Measurements from ENCODE around the gene OR13C4. TPM values are rescaled to one million over a fixed set of nuclear protein-coding genes. Genes with fewer than 3 reads are reported as not detected.

Gene OR13C4
- polyA plus RNA-seq, 1 donor from 2014 or later: not detected

DNA sequence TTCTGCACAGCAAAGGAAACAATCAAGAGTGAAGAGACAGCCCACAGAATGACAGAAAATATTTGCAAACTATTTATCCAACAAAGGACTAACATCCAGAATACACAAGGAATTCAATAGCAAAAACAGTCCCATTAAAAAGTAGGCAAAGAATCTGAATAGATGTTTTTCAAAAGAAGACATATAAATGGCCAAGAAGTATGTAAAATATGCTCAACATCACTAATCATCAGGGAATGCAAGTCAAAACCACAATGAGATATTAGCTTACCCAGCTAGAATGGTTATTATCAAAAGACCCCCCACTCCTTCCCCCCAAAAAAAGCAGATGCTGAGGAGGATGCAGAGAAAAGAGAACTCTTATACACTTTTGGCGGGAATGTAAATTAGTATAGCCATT lies 28.5 kb upstream of the OR13C4 start:
- Histone ChIP-seq H3K27ac (ENCODE audit: low read length) (no peak overlapping the region), H4K20me1 (ENCODE audit: insufficient read depth) (no peaks in the 10 kb centered on the region), H2AFZ (ENCODE audit: low read depth, low read length) (no peak overlapping the region), H3F3A (ENCODE audit: insufficient read depth, low read length, poor library complexity, severe bottlenecking) (no peaks in the 10 kb centered on the region), H3K9ac (ENCODE audit: low read length) (no peak overlapping the region), H3K9me3 (ENCODE audit: low read length) (no peaks in the 10 kb centered on the region), H3K4me3 (ENCODE audit: low read length) (no peak overlapping the region), H3K4me2 (ENCODE audit: low read length) (no peak overlapping the region), H3K27me3 (ENCODE audit: insufficient read depth, low read depth, low read length) (no peaks in the 10 kb centered on the region), H3K79me2 (replicated peaks; ENCODE audit: insufficient read depth, low read length) (no peaks in the 10 kb centered on the region), H3K9me2 (ENCODE audit: insufficient read depth, low read length) (no peaks in the 10 kb centered on the region), H3K36me3 (ENCODE audit: insufficient read depth, low read length) (no peaks in the 10 kb centered on the region)
- TF ChIP-seq RAD21 (conservative IDR thresholded peaks at IDR 0.05) (no peak), SMC3 (conservative IDR thresholded peaks at IDR 0.05; ENCODE audit: poor library complexity) (no peak), EP300 (conservative IDR thresholded peaks at IDR 0.05; ENCODE audit: poor library complexity, severe bottlenecking) (no peak), MXI1 (conservative IDR thresholded peaks at IDR 0.05; ENCODE audit: poor library complexity, severe bottlenecking) (no peak)

DNA sequence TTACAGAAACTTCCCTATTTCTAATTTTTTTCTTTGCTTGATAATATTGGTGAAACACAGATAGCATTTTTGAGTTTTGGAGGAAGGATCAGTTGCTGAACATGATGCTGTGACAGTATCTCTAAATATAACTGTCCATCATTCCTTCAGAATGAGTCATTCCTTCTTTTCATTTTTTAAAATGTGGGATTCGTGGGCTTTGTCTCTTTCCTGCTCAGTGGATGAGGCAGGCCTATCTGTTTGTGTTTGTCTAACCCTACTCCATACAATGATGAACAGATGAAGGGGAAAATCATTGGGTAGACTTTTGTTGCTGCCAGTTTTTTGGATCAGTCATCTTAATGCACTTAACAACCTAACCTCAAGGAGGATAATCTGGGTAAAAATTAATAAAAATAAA lies 26.3 kb upstream of the OR13C4 start:
- H3K4me3 ChIP-seq (ENCODE audit: low read length): no peak overlapping the region
- TF ChIP-seq EP300 (conservative IDR thresholded peaks at IDR 0.05; ENCODE audit: poor library complexity, severe bottlenecking) (no peak), TAF1 (IDR thresholded peaks at IDR 0.05; ENCODE audit: low read depth) (no peak), POLR2AphosphoS5 (IDR thresholded peaks at IDR 0.05) (no peak), EZH2 (IDR thresholded peaks at IDR 0.05; ENCODE audit: borderline replicate concordance, insufficient read depth, low read length, poor library complexity, severe bottlenecking) (no peak), CTCF (IDR thresholded peaks at IDR 0.05; ENCODE audit: poor library complexity, severe bottlenecking) (no peak), MXI1 (conservative IDR thresholded peaks at IDR 0.05; ENCODE audit: poor library complexity, severe bottlenecking) (no peak), SMC3 (conservative IDR thresholded peaks at IDR 0.05; ENCODE audit: poor library complexity) (no peak), RAD21 (conservative IDR thresholded peaks at IDR 0.05) (no peak)
- TF ChIP-seq, protein P1, sequence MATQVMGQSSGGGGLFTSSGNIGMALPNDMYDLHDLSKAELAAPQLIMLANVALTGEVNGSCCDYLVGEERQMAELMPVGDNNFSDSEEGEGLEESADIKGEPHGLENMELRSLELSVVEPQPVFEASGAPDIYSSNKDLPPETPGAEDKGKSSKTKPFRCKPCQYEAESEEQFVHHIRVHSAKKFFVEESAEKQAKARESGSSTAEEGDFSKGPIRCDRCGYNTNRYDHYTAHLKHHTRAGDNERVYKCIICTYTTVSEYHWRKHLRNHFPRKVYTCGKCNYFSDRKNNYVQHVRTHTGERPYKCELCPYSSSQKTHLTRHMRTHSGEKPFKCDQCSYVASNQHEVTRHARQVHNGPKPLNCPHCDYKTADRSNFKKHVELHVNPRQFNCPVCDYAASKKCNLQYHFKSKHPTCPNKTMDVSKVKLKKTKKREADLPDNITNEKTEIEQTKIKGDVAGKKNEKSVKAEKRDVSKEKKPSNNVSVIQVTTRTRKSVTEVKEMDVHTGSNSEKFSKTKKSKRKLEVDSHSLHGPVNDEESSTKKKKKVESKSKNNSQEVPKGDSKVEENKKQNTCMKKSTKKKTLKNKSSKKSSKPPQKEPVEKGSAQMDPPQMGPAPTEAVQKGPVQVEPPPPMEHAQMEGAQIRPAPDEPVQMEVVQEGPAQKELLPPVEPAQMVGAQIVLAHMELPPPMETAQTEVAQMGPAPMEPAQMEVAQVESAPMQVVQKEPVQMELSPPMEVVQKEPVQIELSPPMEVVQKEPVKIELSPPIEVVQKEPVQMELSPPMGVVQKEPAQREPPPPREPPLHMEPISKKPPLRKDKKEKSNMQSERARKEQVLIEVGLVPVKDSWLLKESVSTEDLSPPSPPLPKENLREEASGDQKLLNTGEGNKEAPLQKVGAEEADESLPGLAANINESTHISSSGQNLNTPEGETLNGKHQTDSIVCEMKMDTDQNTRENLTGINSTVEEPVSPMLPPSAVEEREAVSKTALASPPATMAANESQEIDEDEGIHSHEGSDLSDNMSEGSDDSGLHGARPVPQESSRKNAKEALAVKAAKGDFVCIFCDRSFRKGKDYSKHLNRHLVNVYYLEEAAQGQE (IDR thresholded peaks at IDR 0.05; ENCODE audit: borderline replicate concordance): no peak
- no peak overlapping the region for H3K9ac ChIP-seq (ENCODE audit: low read length)
- no peaks in the 10 kb centered on the region for H3F3A ChIP-seq (ENCODE audit: insufficient read depth, low read length, poor library complexity, severe bottlenecking)
- H3K9me3 ChIP-seq (ENCODE audit: low read length): no peaks in the 10 kb centered on the region
- H3K36me3 ChIP-seq (ENCODE audit: insufficient read depth, low read length): no peaks in the 10 kb centered on the region
- no peak overlapping the region for H3K27ac ChIP-seq (ENCODE audit: low read length)
- H3K79me2 ChIP-seq (replicated peaks; ENCODE audit: insufficient read depth, low read length): no peaks in the 10 kb centered on the region
- no peaks in the 10 kb centered on the region for H3K9me2 ChIP-seq (ENCODE audit: insufficient read depth, low read length)
- H3K27me3 ChIP-seq (ENCODE audit: insufficient read depth, low read depth, low read length): no peaks in the 10 kb centered on the region
- H3K4me2 ChIP-seq (ENCODE audit: low read length): no peak overlapping the region
- H2AFZ ChIP-seq (ENCODE audit: low read depth, low read length): no peak overlapping the region
- H4K20me1 ChIP-seq (ENCODE audit: insufficient read depth): no peaks in the 10 kb centered on the region
